ENCODE data around the gene HAUS7.

- no peak for TF ChIP-seq CTCF (IDR thresholded peaks at IDR 0.05)
- no peak for TF ChIP-seq POLR2A (IDR thresholded peaks at IDR 0.05)
Measured at GRCh38 chrX:153490217-153490930, 20.0 kb upstream of the HAUS7 start.

Data from uterus (tissue), 2 donors.